Breast epithelium (tissue), 3 donors: Measurements from ENCODE around the gene MTG1.

Source experiments
- CTCF ChIP-seq, 3 donors: fragments of 450-650 bp; IDR thresholded peaks; one replicate each; pipeline ENCODE4 v1.5.1; 2016 to 2017; ENCODE audit warnings: antibody characterized with exemption in 3 of 3, mild to moderate bottlenecking in 3 of 3, moderate library complexity in 3 of 3
- POLR2A ChIP-seq: fragments of 450-650 bp; IDR thresholded peaks from one replicate; pipeline ENCODE4 v1.6.1; 2016; ENCODE audit warnings: antibody characterized with exemption, mild to moderate bottlenecking, moderate library complexity
- POLR2AphosphoS5 ChIP-seq, 3 donors: sonication (generic); formaldehyde crosslinking; IDR thresholded peaks; one replicate each; pipeline ENCODE4 v1.6.1; 2017; ENCODE audit warnings: antibody characterized with exemption in 3 of 3

GRCh38 chr10:133357285-133358161 lies 36.4 kb upstream of the MTG1 start, which contains the start of gene FUOM:
- no peak for TF ChIP-seq POLR2A
- no peak for TF ChIP-seq POLR2AphosphoS5 (IDR thresholded peaks at IDR 0.05)
- no peak for TF ChIP-seq CTCF (IDR thresholded peaks at IDR 0.05)
